Astrocyte of the spinal cord (primary cell): ENCODE measurements around the gene CRYZL1.
"Not testable (repeated sequence)": the region's sequence is repeated elsewhere in the genome, so short reads cannot be mapped to it uniquely, and the experiment has no call there.

Experiments used
- DNase-seq: peaks from one replicate; pipeline ENCODE4 v3.0.0; 2011; ENCODE audit warnings: low read depth, low spot score
- H3K4me3 ChIP-seq: 2 replicates; pipeline ENCODE4 v1.5.1; 2011; ENCODE audit warnings: low read depth, mild to moderate bottlenecking, low read length, moderate library complexity
- in situ Hi-C: cut with HindIII; loops from 2 replicates; pipeline ENCODE4 v1.10.0; 2017; ENCODE audit warnings: low sequenced_read_pairs
- TF ChIP-seq, protein P1 (sequence below): IDR thresholded peaks from 2 replicates; pipeline ENCODE4 v1.5.1; 2012; ENCODE audit warnings: low read depth, mild to moderate bottlenecking, low read length, inconsistent platforms

The CRYZL1 gene

GRCh38 chr21:33642896-33643657 is 1.5 kb upstream of the CRYZL1 start:
- in situ Hi-C loops, result no loop called here
- peak overlapping the region; percentile 69 for H3K4me3 ChIP-seq
- TF ChIP-seq, protein P1, sequence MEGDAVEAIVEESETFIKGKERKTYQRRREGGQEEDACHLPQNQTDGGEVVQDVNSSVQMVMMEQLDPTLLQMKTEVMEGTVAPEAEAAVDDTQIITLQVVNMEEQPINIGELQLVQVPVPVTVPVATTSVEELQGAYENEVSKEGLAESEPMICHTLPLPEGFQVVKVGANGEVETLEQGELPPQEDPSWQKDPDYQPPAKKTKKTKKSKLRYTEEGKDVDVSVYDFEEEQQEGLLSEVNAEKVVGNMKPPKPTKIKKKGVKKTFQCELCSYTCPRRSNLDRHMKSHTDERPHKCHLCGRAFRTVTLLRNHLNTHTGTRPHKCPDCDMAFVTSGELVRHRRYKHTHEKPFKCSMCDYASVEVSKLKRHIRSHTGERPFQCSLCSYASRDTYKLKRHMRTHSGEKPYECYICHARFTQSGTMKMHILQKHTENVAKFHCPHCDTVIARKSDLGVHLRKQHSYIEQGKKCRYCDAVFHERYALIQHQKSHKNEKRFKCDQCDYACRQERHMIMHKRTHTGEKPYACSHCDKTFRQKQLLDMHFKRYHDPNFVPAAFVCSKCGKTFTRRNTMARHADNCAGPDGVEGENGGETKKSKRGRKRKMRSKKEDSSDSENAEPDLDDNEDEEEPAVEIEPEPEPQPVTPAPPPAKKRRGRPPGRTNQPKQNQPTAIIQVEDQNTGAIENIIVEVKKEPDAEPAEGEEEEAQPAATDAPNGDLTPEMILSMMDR, result no peak
- DNase-seq, result no peak

DNA sequence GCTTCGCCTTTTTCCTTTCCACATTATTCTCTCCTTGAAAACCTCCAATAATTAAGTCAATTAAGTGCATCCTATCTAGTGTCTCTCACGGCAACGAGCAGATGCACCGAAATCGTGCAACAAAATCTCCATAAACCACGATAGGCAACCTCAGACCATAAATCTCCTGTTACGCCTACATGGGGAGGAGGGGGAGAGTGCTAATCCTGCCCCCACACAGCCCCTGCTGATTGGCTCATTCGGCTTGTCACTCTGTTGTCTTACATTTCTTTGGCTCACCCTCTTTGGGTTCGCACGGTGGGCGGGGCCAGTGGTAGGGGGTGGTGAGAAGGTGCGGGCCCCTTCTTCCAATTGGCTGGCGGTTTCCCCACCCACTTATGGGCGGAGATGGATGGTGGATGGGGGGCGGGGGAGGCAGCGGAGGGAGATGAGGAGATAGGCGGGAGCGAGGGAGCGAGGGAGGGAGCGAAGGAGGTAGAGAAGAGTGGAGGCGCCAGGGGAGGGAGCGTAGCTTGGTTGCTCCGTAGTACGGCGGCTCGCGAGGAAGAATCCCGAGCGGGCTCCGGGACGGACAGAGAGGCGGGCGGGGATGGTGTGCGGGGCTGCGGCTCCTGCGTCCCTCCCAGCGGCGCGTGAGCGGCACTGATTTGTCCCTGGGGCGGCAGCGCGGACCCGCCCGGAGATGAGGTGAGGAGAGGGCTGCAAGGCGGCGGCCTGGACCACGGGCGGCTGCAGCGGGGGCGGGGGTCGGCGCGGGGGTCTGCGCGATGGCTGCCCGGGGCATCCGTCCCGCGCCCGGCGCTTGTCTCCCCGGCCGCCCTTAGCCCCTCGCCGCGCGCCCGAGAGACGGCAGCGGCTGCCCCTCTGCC is 720 bp upstream of the CRYZL1 start, which contains the start of gene ITSN1:
Gene ITSN1, plus strand, starts transcription at position 475 of the 869 bp plus-strand sequence. CDS start 76,328 bp downstream, outside the sequence.
- in situ Hi-C loops, result no loop called here
- peak within 1 kb of the TSS; percentile 69 for H3K4me3 ChIP-seq
- peak; percentile 100 for DNase-seq
- TF ChIP-seq, protein P1, result no peak

- in situ Hi-C loops, result no loop called here
- peak overlapping the region; percentile 69 for H3K4me3 ChIP-seq
- DNase-seq, result no peak
- TF ChIP-seq, protein P1, result no peak
Measured at GRCh38 chr21:33640697-33641351, 717 bp downstream of the CRYZL1 start.

GRCh38 chr21:33634254-33634653 is 7.3 kb downstream of the CRYZL1 start:
- in situ Hi-C loops, result no loop called here
- H3K4me3 ChIP-seq, result no peak overlapping the region
- TF ChIP-seq, protein P1, result no peak
- DNase-seq, result no peak

DNA sequence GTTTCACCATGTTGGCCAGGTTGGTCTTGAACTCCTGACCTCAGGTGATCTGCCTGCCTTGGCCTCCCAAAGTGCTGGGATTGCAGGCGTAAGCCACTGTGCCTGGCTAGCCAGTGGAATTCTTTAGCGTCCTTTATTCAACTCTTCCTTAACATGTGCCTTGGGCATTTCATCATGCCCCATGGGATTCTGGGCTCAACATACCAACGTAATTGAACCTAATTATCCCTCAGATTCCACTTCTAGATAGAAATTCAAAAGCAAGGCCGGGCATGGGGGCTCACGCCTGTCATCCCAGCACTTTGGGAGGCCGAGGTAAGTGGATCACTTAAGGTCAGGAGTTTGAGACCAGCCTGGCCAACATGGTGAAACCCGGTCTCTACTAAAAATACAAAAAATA is 15.4 kb downstream of the CRYZL1 start:
- H3K4me3 ChIP-seq, in situ Hi-C loops, DNase-seq: not testable (repeated sequence)

GRCh38 chr21:33622253-33622652 is 19.3 kb downstream of the CRYZL1 start:
- DNase-seq, result no peak
- in situ Hi-C loops, result no loop called here
- no peak overlapping the region for H3K4me3 ChIP-seq
- TF ChIP-seq, protein P1, result no peak
